Measurements from ENCODE around the gene SPACA5.
A peak's percentile ranks its signal among the peaks of the same experiment; 100 is the strongest.
"Not testable (repeated sequence)": the region's sequence is repeated elsewhere in the genome, so short reads cannot be mapped to it uniquely, and the experiment has no call there.

Gene SPACA5

GRCh38 chrX:48022738-48023137 is 15.9 kb downstream of the SPACA5 start:
- in situ Hi-C loops (cut with MboI; ENCODE audit: low pct_unique_long_range_greater_than_20kb, low sequenced_read_pairs, unreplicated experiment), result loop anchor here (10.0 kb wide), 1 partner anchor 188 kb away; the partner anchor contains the start of gene ZNF81
- no peak for TF ChIP-seq CTCF (IDR thresholded peaks at IDR 0.05; ENCODE audit: extremely low read depth, insufficient read depth, missing control alignments)
- DNase-seq (ENCODE audit: low spot score), result no peak

- peak; percentile 67 for TF ChIP-seq CTCF (IDR thresholded peaks at IDR 0.05; ENCODE audit: extremely low read depth, insufficient read depth, missing control alignments)
- in situ Hi-C loops (cut with MboI; ENCODE audit: low pct_unique_long_range_greater_than_20kb, low sequenced_read_pairs, unreplicated experiment), result loop anchor here (10.0 kb wide), 1 partner anchor 191 kb away; the partner anchor contains the start of gene ZNF81
- DNase-seq (ENCODE audit: low spot score), result peak; percentile 40
These were observed 18.8 kb downstream of the SPACA5 start for GRCh38 chrX:48025561-48025960.

GRCh38 chrX:48027545-48027944 is 20.8 kb downstream of the SPACA5 start:
- in situ Hi-C loops (cut with MboI; ENCODE audit: low pct_unique_long_range_greater_than_20kb, low sequenced_read_pairs, unreplicated experiment), result loop anchor here (10.0 kb wide), 1 partner anchor 193 kb away; the partner anchor contains the start of gene ZNF81
- DNase-seq (ENCODE audit: low spot score), result not testable (repeated sequence)

GRCh38 chrX:48028091-48028490 is 21.3 kb downstream of the SPACA5 start:
- DNase-seq (ENCODE audit: low spot score), result no peak
- TF ChIP-seq CTCF (IDR thresholded peaks at IDR 0.05; ENCODE audit: extremely low read depth, insufficient read depth, missing control alignments), result no peak
- in situ Hi-C loops (cut with MboI; ENCODE audit: low pct_unique_long_range_greater_than_20kb, low sequenced_read_pairs, unreplicated experiment), result loop anchor here (10.0 kb wide), 1 partner anchor 193 kb away; the partner anchor contains the start of gene ZNF81

GRCh38 chrX:48030237-48030636 is 23.4 kb downstream of the SPACA5 start:
- in situ Hi-C loops (cut with MboI; ENCODE audit: low pct_unique_long_range_greater_than_20kb, low sequenced_read_pairs, unreplicated experiment), result no loop called here
- no peak for TF ChIP-seq CTCF (IDR thresholded peaks at IDR 0.05; ENCODE audit: extremely low read depth, insufficient read depth, missing control alignments)
- DNase-seq (ENCODE audit: low spot score), result no peak

GRCh38 chrX:48030641-48031173 is 23.9 kb downstream of the SPACA5 start:
- DNase-seq (ENCODE audit: low spot score); in situ Hi-C loops (cut with MboI; ENCODE audit: low pct_unique_long_range_greater_than_20kb, low sequenced_read_pairs, unreplicated experiment): not testable (repeated sequence)

GRCh38 chrX:48035891-48036290 is 29.1 kb downstream of the SPACA5 start:
- in situ Hi-C loops (cut with MboI; ENCODE audit: low pct_unique_long_range_greater_than_20kb, low sequenced_read_pairs, unreplicated experiment), result no loop called here
- TF ChIP-seq CTCF (IDR thresholded peaks at IDR 0.05; ENCODE audit: extremely low read depth, insufficient read depth, missing control alignments), result no peak
- no peak for DNase-seq (ENCODE audit: low spot score)

- no peak for DNase-seq (ENCODE audit: low spot score)
- in situ Hi-C loops (cut with MboI; ENCODE audit: low pct_unique_long_range_greater_than_20kb, low sequenced_read_pairs, unreplicated experiment), result no loop called here
- no peak for TF ChIP-seq CTCF (IDR thresholded peaks at IDR 0.05; ENCODE audit: extremely low read depth, insufficient read depth, missing control alignments)
These were observed 36.3 kb downstream of the SPACA5 start for GRCh38 chrX:48043056-48043455.

Data from GM13977 (cell line).